Naive thymus-derived CD4-positive, alpha-beta T cell (primary cell): ENCODE measurements around the gene PYDC2. TPM values are rescaled to one million over a fixed set of nuclear protein-coding genes. Genes with fewer than 3 reads are reported as not detected.

Experiments used
- ATAC-seq: fragments of 150-1000 bp; cut with Tn5 transposase; 2 replicates; pipeline ENCODE4 v1.10.0; 2021; ENCODE audit warnings: mild to moderate bottlenecking, moderate library complexity
- CTCF ChIA-PET: fragments of 350-600 bp; sonication (Branson Sonifier 250); formaldehyde crosslinking; loops from one replicate; lab custom pipeline; 2021; ENCODE audit warnings: antibody characterized with exemption; lab: Charles Lee
- POLR2A ChIA-PET: fragments of 350-600 bp; sonication (Branson Sonifier 250); formaldehyde crosslinking; loops from one replicate; lab custom pipeline; 2021; ENCODE audit warnings: antibody characterized with exemption, inconsistent platforms; lab: Charles Lee
- DNase-seq, 9 donors: peaks; one replicate each; pipeline versions ENCODE4 v3.0.0 to v3.0.0-alpha.2; 2020 to 2022; ENCODE audit warnings: mixed read lengths in 1 of 9
- H3K27ac ChIP-seq: one replicate; pipeline ENCODE4 v1.7.0; 2013; ENCODE audit warnings: mild to moderate bottlenecking, low read depth, low read length, moderate library complexity
- H3K27me3 ChIP-seq, 2 donors: one replicate each; pipeline ENCODE4 v1.7.0; 2013; ENCODE audit warnings: low read length in 2 of 2, mild to moderate bottlenecking in 2 of 2, moderate library complexity in 2 of 2; ENCODE audit not compliant: control insufficient read depth in 2 of 2, insufficient read depth in 2 of 2
- H3K36me3 ChIP-seq, 3 experiments: 1 replicate in 2 of 3; 2 replicates in 1 of 3; pipeline ENCODE4 v1.7.0; 2013; ENCODE audit warnings: low read length in 3 of 3, mild to moderate bottlenecking in 3 of 3, moderate library complexity in 1 of 3; ENCODE audit not compliant: insufficient read depth in 3 of 3, control insufficient read depth in 2 of 3
- H3K4me1 ChIP-seq, 2 donors: one replicate each; pipeline ENCODE4 v1.7.0; 2013; ENCODE audit warnings: low read length in 2 of 2, mild to moderate bottlenecking in 2 of 2, moderate library complexity in 1 of 2; ENCODE audit not compliant: control insufficient read depth in 2 of 2, insufficient read depth in 2 of 2
- H3K4me3 ChIP-seq: 2 replicates; pipeline ENCODE4 v1.7.0; 2013; ENCODE audit warnings: mild to moderate bottlenecking, low read length
- H3K9me3 ChIP-seq, 3 experiments: 1 replicate in 2 of 3; 2 replicates in 1 of 3; pipeline ENCODE4 v1.7.0; 2013; ENCODE audit warnings: low read length in 3 of 3; ENCODE audit not compliant: control insufficient read depth in 2 of 3
- H3K27ac Mint-ChIP-seq, 9 donors: one replicate each; pipeline ENCODE4 v1.8.0; 2020 to 2022; ENCODE audit warnings: mixed read lengths in 9 of 9, mild to moderate bottlenecking in 8 of 9, moderate library complexity in 5 of 9, inconsistent platforms in 2 of 9
- H3K27me3 Mint-ChIP-seq, 5 donors: one replicate each; pipeline ENCODE4 v1.8.0; 2021 to 2022; ENCODE audit warnings: mixed read lengths in 5 of 5, mild to moderate bottlenecking in 1 of 5
- H3K36me3 Mint-ChIP-seq, 5 donors: one replicate each; pipeline ENCODE4 v1.8.0; 2020 to 2022; ENCODE audit warnings: mixed read lengths in 5 of 5, mild to moderate bottlenecking in 3 of 5, inconsistent platforms in 1 of 5
- H3K4me1 Mint-ChIP-seq, 7 donors: one replicate each; pipeline ENCODE4 v1.8.0; 2020 to 2022; ENCODE audit warnings: mixed read lengths in 7 of 7, mild to moderate bottlenecking in 3 of 7, inconsistent platforms in 1 of 7
- H3K4me3 Mint-ChIP-seq, 10 donors: one replicate each; pipeline ENCODE4 v1.8.0; 2020 to 2022; ENCODE audit warnings: mild to moderate bottlenecking in 10 of 10, mixed read lengths in 10 of 10, moderate library complexity in 6 of 10, inconsistent platforms in 2 of 10
- H3K9me3 Mint-ChIP-seq, 11 donors: one replicate each; pipeline ENCODE4 v1.8.0; 2020 to 2022; ENCODE audit warnings: mixed read lengths in 11 of 11, mild to moderate bottlenecking in 4 of 11, inconsistent platforms in 1 of 11, moderate library complexity in 1 of 11
- intact Hi-C, 2 donors: fragments of 100-400 bp; cut with micrococcal nuclease; formaldehyde crosslinking; loops; one replicate each; pipeline ENCODE4 v1.15.1; 2023
- polyA plus RNA-seq, 2 donors: library from polyadenylated mRNA; unstranded; fragments of 300-500 nt; fragmentation: Illumina TruSeq; gene quantifications; one replicate each; pipeline ENCODE4 v1.2.3, GENCODE V29; 2021
- total RNA-seq, 6 experiments: library from RNA in 5 of 6; stranded (reverse) in 5 of 6; gene quantifications; 1 replicate in 5 of 6; 2 replicates in 1 of 6; pipeline ENCODE4 v1.2.3 and lab custom pipeline; 2021 to 2026

Gene PYDC2
- total and polyA plus RNA-seq, 7 experiments from 2014 or later = not detected

- no peak overlapping the region for H3K27ac Mint-ChIP-seq
- no peak for DNase-seq
- H3K4me1 Mint-ChIP-seq = no peaks in the 10 kb centered on the region
- H3K27me3 Mint-ChIP-seq = no peaks in the 10 kb centered on the region
- Histone ChIP-seq H3K9me3 (no peaks in the 10 kb centered on the region), H3K27me3 (no peaks in the 10 kb centered on the region), H3K4me1 (no peaks in the 10 kb centered on the region), H3K4me3 (no peak overlapping the region), H3K27ac (no peak overlapping the region), H3K36me3 (no peaks in the 10 kb centered on the region)
- CTCF ChIA-PET = no interaction called here
- peaks cover 0 to 6% (median 0%) of the 10 kb centered on the region in 11 donors for H3K9me3 Mint-ChIP-seq
- no peaks in the 10 kb centered on the region for H3K36me3 Mint-ChIP-seq
- POLR2A ChIA-PET = no interaction called here
- intact Hi-C loops = no loop called here
- no peak overlapping the region for H3K4me3 Mint-ChIP-seq
- ATAC-seq = no peak
Observed at GRCh38 chr3:191509078-191509477, 48.1 kb downstream of the PYDC2 start.

Other genes with a start within 250 kb of the PYDC2 start
- gene CCDC50, start 131.8 kb upstream of the PYDC2 start, total RNA-seq = 10 to 100 TPM in 2 of 5 experiments, 1 to 10 TPM in 2, under 1 TPM in 1; 0.92 to 17.9 (median 6.2) TPM
- gene CCDC50, start 131.8 kb upstream of the PYDC2 start, polyA plus RNA-seq = 1 to 10 TPM in 1 of 2 donors, under 1 TPM in 1; 0.92 to 1.5 TPM
- gene UTS2B, start 130.6 kb upstream of the PYDC2 start, total RNA-seq = under 1 TPM in 1 of 5 experiments, not detected in 4; 0.34 TPM
- not detected for gene UTS2B, start 130.6 kb upstream of the PYDC2 start, polyA plus RNA-seq